ENCODE measurements around the gene ATP2B2. TPM values are rescaled to one million over a fixed set of nuclear protein-coding genes. Genes with fewer than 3 reads are reported as not detected.

The ATP2B2 gene
- total RNA-seq, 1 donor from 2014 or later: 0.42 TPM

GRCh38 chr3:10496121-10496863 lies 9.1 kb downstream of the ATP2B2 start:
- DNase-seq (ENCODE audit: low read depth, low spot score): no peak
- Mint-ChIP-seq H3K27ac (ENCODE audit: unreplicated experiment) (no peak overlapping the region), H3K4me3 (no peak overlapping the region), H3K36me3 (ENCODE audit: low read depth) (no peaks in the 10 kb centered on the region), H3K9me3 (no peaks in the 10 kb centered on the region), H3K4me1 (peaks cover 15% of the 10 kb centered on the region), H3K27me3 (ENCODE audit: low read depth) (peaks cover 2% of the 10 kb centered on the region)
- no peak for TF ChIP-seq CTCF (conservative IDR thresholded peaks at IDR 0.05)

GRCh38 chr3:10495614-10496013 lies 9.8 kb downstream of the ATP2B2 start:
- Mint-ChIP-seq H3K36me3 (ENCODE audit: low read depth) (no peaks in the 10 kb centered on the region), H3K9me3 (no peaks in the 10 kb centered on the region), H3K27ac (ENCODE audit: unreplicated experiment) (no peak overlapping the region), H3K27me3 (ENCODE audit: low read depth) (peaks cover 2% of the 10 kb centered on the region), H3K4me1 (peaks cover 15% of the 10 kb centered on the region), H3K4me3 (no peak overlapping the region)
- no peak for TF ChIP-seq CTCF (conservative IDR thresholded peaks at IDR 0.05)
- no peak for DNase-seq (ENCODE audit: low read depth, low spot score)

- peaks cover 2% of the 10 kb centered on the region for H3K27me3 Mint-ChIP-seq (ENCODE audit: low read depth)
- no peak overlapping the region for H3K27ac Mint-ChIP-seq (ENCODE audit: unreplicated experiment)
- no peak for DNase-seq (ENCODE audit: low read depth, low spot score)
- H3K9me3 Mint-ChIP-seq: no peaks in the 10 kb centered on the region
- no peak for TF ChIP-seq CTCF (conservative IDR thresholded peaks at IDR 0.05)
- no peak overlapping the region for H3K4me3 Mint-ChIP-seq
- peaks cover 11% of the 10 kb centered on the region for H3K4me1 Mint-ChIP-seq
- H3K36me3 Mint-ChIP-seq (ENCODE audit: low read depth): no peaks in the 10 kb centered on the region
These were observed 10.4 kb downstream of the ATP2B2 start for GRCh38 chr3:10495003-10495402.

- H3K9me3 Mint-ChIP-seq: no peaks in the 10 kb centered on the region
- TF ChIP-seq CTCF (conservative IDR thresholded peaks at IDR 0.05): no peak
- H3K27me3 Mint-ChIP-seq (ENCODE audit: low read depth): peaks cover 5% of the 10 kb centered on the region
- DNase-seq (ENCODE audit: low read depth, low spot score): no peak
- no peak overlapping the region for H3K27ac Mint-ChIP-seq (ENCODE audit: unreplicated experiment)
- H3K4me3 Mint-ChIP-seq: no peak overlapping the region
- no peaks in the 10 kb centered on the region for H3K36me3 Mint-ChIP-seq (ENCODE audit: low read depth)
- peaks cover 11% of the 10 kb centered on the region for H3K4me1 Mint-ChIP-seq
These were observed 11.2 kb downstream of the ATP2B2 start for GRCh38 chr3:10494180-10494579.

GRCh38 chr3:10493202-10493589 lies 12.2 kb downstream of the ATP2B2 start:
- H3K36me3 Mint-ChIP-seq (ENCODE audit: low read depth): no peaks in the 10 kb centered on the region
- no peak for TF ChIP-seq CTCF (conservative IDR thresholded peaks at IDR 0.05)
- H3K4me3 Mint-ChIP-seq: no peak overlapping the region
- no peaks in the 10 kb centered on the region for H3K9me3 Mint-ChIP-seq
- H3K27me3 Mint-ChIP-seq (ENCODE audit: low read depth): peaks cover 11% of the 10 kb centered on the region
- H3K4me1 Mint-ChIP-seq: peaks cover 11% of the 10 kb centered on the region
- no peak for DNase-seq (ENCODE audit: low read depth, low spot score)
- H3K27ac Mint-ChIP-seq (ENCODE audit: unreplicated experiment): no peak overlapping the region

Measured in neural crest cell (in vitro differentiated cells).